Measurements from ENCODE around the gene SEL1L2.
A peak's percentile ranks its signal among the peaks of the same experiment; 100 is the strongest.

The SEL1L2 gene

DNA sequence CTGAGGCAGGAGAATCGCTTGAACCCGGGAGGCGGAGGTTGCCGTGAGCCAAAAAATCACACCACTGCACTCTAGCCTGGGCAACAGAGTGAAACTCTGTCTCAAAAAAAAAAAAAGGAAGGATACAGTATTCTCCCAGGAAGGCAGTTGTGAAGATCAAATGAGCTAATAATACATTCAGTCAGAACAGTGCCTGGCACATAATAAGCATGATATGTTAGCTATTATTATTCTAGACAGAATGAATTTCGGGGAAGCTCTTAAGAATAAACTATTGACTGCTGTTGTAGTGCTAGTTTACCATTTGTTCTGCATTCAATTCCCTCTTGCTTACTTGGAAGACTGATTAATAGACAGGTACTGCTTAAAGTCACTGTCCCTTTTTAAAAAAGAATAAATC is 164.9 kb downstream of the SEL1L2 start:
- TF ChIP-seq, protein P1, sequence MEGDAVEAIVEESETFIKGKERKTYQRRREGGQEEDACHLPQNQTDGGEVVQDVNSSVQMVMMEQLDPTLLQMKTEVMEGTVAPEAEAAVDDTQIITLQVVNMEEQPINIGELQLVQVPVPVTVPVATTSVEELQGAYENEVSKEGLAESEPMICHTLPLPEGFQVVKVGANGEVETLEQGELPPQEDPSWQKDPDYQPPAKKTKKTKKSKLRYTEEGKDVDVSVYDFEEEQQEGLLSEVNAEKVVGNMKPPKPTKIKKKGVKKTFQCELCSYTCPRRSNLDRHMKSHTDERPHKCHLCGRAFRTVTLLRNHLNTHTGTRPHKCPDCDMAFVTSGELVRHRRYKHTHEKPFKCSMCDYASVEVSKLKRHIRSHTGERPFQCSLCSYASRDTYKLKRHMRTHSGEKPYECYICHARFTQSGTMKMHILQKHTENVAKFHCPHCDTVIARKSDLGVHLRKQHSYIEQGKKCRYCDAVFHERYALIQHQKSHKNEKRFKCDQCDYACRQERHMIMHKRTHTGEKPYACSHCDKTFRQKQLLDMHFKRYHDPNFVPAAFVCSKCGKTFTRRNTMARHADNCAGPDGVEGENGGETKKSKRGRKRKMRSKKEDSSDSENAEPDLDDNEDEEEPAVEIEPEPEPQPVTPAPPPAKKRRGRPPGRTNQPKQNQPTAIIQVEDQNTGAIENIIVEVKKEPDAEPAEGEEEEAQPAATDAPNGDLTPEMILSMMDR (IDR thresholded peaks at IDR 0.05; ENCODE audit: insufficient read depth, low read depth, low read length, missing control alignments), result no peak
- no peak for DNase-seq (ENCODE audit: low read depth)
- H3K4me3 ChIP-seq (ENCODE audit: low read length), result no peak overlapping the region

- no peak for DNase-seq (ENCODE audit: low read depth)
- TF ChIP-seq, protein P1 (IDR thresholded peaks at IDR 0.05; ENCODE audit: insufficient read depth, low read depth, low read length, missing control alignments), result no peak
- H3K4me3 ChIP-seq (ENCODE audit: low read length), result no peak overlapping the region
These were observed 166.0 kb downstream of the SEL1L2 start for GRCh38 chr20:13824459-13824858.

DNA sequence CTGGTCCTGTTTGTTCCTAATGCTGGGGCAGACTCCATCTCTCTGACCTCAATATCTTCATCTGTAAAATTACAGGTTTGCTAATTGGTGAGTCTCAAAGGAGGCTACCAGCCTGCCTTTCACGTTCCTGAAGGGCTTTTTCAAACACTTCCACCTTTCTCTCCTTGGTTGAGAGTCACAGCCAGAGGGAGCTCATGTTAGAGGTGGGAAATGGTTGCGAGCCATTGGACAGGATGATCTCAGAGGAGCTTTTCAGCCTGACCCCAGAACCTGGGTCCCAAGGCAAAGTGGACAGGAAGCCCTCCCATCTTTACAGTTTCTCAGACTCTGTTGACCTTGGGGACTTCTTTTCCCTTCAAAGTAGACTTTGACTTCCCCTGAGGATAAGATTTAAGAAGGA is 168.0 kb downstream of the SEL1L2 start:
- H3K4me3 ChIP-seq (ENCODE audit: low read length), result no peak overlapping the region
- TF ChIP-seq, protein P1 (IDR thresholded peaks at IDR 0.05; ENCODE audit: insufficient read depth, low read depth, low read length, missing control alignments), result no peak
- no peak for DNase-seq (ENCODE audit: low read depth)

- TF ChIP-seq, protein P1 (IDR thresholded peaks at IDR 0.05; ENCODE audit: insufficient read depth, low read depth, low read length, missing control alignments), result no peak
- no peak overlapping the region for H3K4me3 ChIP-seq (ENCODE audit: low read length)
- peak; percentile 81 for DNase-seq (ENCODE audit: low read depth)
These were observed 168.5 kb downstream of the SEL1L2 start for GRCh38 chr20:13821876-13822275.

GRCh38 chr20:13819885-13820645 is 170.3 kb downstream of the SEL1L2 start:
- peak; percentile 87 for DNase-seq (ENCODE audit: low read depth)
- TF ChIP-seq, protein P1 (IDR thresholded peaks at IDR 0.05; ENCODE audit: insufficient read depth, low read depth, low read length, missing control alignments), result peak; percentile 57
- no peak overlapping the region for H3K4me3 ChIP-seq (ENCODE audit: low read length)

GRCh38 chr20:13817342-13817741 is 173.1 kb downstream of the SEL1L2 start:
- no peak overlapping the region for H3K4me3 ChIP-seq (ENCODE audit: low read length)
- peak; percentile 40 for DNase-seq (ENCODE audit: low read depth)
- TF ChIP-seq, protein P1 (IDR thresholded peaks at IDR 0.05; ENCODE audit: insufficient read depth, low read depth, low read length, missing control alignments), result no peak

DNA sequence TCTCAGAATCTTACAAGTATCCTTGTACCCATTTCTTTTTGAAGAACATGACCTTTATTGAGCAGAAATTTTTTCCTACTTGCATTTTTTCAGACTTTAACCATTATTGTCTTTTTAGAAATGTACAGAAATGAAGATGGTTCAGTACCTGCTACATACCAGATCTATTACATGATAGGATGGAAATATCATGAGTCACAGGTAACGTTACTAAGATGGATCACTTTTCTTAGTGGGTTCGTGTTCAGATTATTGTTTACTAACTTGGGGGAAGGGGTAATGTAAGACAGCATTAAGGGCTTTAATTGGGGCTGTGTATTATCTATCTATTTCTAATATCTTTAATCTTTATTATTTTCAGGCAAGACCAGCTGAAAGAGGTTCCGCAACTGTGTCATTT is 173.7 kb downstream of the SEL1L2 start:
- H3K4me3 ChIP-seq (ENCODE audit: low read length), result no peak overlapping the region
- TF ChIP-seq, protein P1 (IDR thresholded peaks at IDR 0.05; ENCODE audit: insufficient read depth, low read depth, low read length, missing control alignments), result no peak
- peak; percentile 46 for DNase-seq (ENCODE audit: low read depth)
